Liver (tissue), 9 donors: ENCODE measurements around the gene RASAL2. TPM values are rescaled to one million over a fixed set of nuclear protein-coding genes. Genes with fewer than 3 reads are reported as not detected.

Experiments
- DNase-seq: peaks from one replicate; pipeline ENCODE4 v3.0.0-alpha.2; 2017; ENCODE audit warnings: low spot score
- H3K27ac ChIP-seq, 2 donors: one replicate each; pipeline ENCODE4 v1.7.0; 2013; ENCODE audit warnings: inconsistent platforms in 2 of 2, low read length in 2 of 2, control low read depth in 1 of 2, low read depth in 1 of 2, mild to moderate bottlenecking in 1 of 2
- H3K27me3 ChIP-seq, 4 donors: one replicate each; pipeline versions ENCODE4 v1.6.1 to v1.7.0; 2013; ENCODE audit warnings: low read length in 3 of 4, inconsistent platforms in 1 of 4, mild to moderate bottlenecking in 1 of 4, moderate library complexity in 1 of 4; ENCODE audit not compliant: control insufficient read depth in 4 of 4, insufficient read depth in 4 of 4
- H3K36me3 ChIP-seq, 4 donors: one replicate each; pipeline versions ENCODE4 v1.6.1 to v1.7.0; 2013; ENCODE audit warnings: low read length in 3 of 4, mild to moderate bottlenecking in 3 of 4, low read depth in 1 of 4, moderate library complexity in 1 of 4; ENCODE audit not compliant: control insufficient read depth in 4 of 4, insufficient read depth in 3 of 4
- H3K4me1 ChIP-seq, 4 donors: one replicate each; pipeline versions ENCODE4 v1.6.1 to v1.7.0; 2013; ENCODE audit warnings: low read length in 3 of 4, mild to moderate bottlenecking in 3 of 4, moderate library complexity in 1 of 4; ENCODE audit not compliant: control insufficient read depth in 4 of 4, insufficient read depth in 4 of 4
- H3K4me3 ChIP-seq, 3 donors: one replicate each; pipeline versions ENCODE4 v1.6.1 to v1.7.0; 2013; ENCODE audit warnings: low read length in 3 of 3, control low read depth in 1 of 3, low read depth in 1 of 3, mild to moderate bottlenecking in 1 of 3
- H3K9ac ChIP-seq, 2 donors: one replicate each; pipeline ENCODE4 v1.7.0; 2013; ENCODE audit warnings: low read length in 2 of 2, mild to moderate bottlenecking in 2 of 2, moderate library complexity in 2 of 2, control low read depth in 1 of 2, low read depth in 1 of 2
- H3K9me3 ChIP-seq, 4 donors: one replicate each; pipeline versions ENCODE4 v1.6.1 to v1.7.0; 2013; ENCODE audit warnings: low read length in 3 of 4; ENCODE audit not compliant: control insufficient read depth in 4 of 4
- CTCF ChIP-seq: fragments of 150-350 bp; IDR thresholded peaks from 2 replicates; pipeline ENCODE4 v1.5.1; 2017; ENCODE audit warnings: improper control_type of control experiment, low read depth, low read length; ENCODE audit not compliant: missing input control
- EGR1 ChIP-seq, 2 donors: IDR thresholded peaks; 2 replicates each; pipeline ENCODE4 v1.6.1; 2016 to 2018; ENCODE audit warnings: antibody characterized with exemption in 2 of 2, low read depth in 2 of 2
- FOXA1 ChIP-seq: IDR thresholded peaks from 2 replicates; pipeline ENCODE4 v1.6.1; 2016; ENCODE audit warnings: antibody characterized with exemption
- FOXA2 ChIP-seq: IDR thresholded peaks from 2 replicates; pipeline ENCODE4 v1.6.1; 2016; ENCODE audit warnings: antibody characterized with exemption
- GABPA ChIP-seq, 2 donors: IDR thresholded peaks in 1 of 2; conservative IDR thresholded peaks in 1 of 2; 2 replicates each; pipeline ENCODE4 v1.6.1; 2016; ENCODE audit warnings: antibody characterized with exemption in 2 of 2, mild to moderate bottlenecking in 1 of 2, moderate library complexity in 1 of 2
- HNF4A ChIP-seq, 2 donors: conservative IDR thresholded peaks; 2 replicates each; pipeline ENCODE4 v1.6.1; 2016; ENCODE audit warnings: antibody characterized with exemption in 2 of 2, mild to moderate bottlenecking in 2 of 2
- HNF4G ChIP-seq: IDR thresholded peaks from 2 replicates; pipeline ENCODE4 v1.6.1; 2016; ENCODE audit warnings: antibody characterized with exemption
- JUND ChIP-seq, 2 donors: IDR thresholded peaks; 2 replicates each; pipeline ENCODE4 v1.6.1; 2016; ENCODE audit warnings: antibody characterized with exemption in 2 of 2
- MAX ChIP-seq: IDR thresholded peaks from 2 replicates; pipeline ENCODE4 v1.6.1; 2016; ENCODE audit warnings: antibody characterized with exemption
- NR2F2 ChIP-seq: IDR thresholded peaks from 2 replicates; pipeline ENCODE4 v1.6.1; 2016; ENCODE audit warnings: antibody characterized with exemption
- RAD21 ChIP-seq, 2 donors: IDR thresholded peaks; 2 replicates each; pipeline ENCODE4 v1.6.1; 2016; ENCODE audit warnings: antibody characterized with exemption in 2 of 2, mild to moderate bottlenecking in 2 of 2
- RXRA ChIP-seq, 2 donors: IDR thresholded peaks; 2 replicates each; pipeline ENCODE4 v1.6.1; 2017 to 2018; ENCODE audit warnings: antibody characterized with exemption in 2 of 2, mild to moderate bottlenecking in 1 of 2
- SP1 ChIP-seq: IDR thresholded peaks from 2 replicates; pipeline ENCODE4 v1.6.1; 2018; ENCODE audit warnings: antibody characterized with exemption, mild to moderate bottlenecking
- TAF1 ChIP-seq: conservative IDR thresholded peaks from 2 replicates; pipeline ENCODE4 v1.6.1; 2016; ENCODE audit warnings: antibody characterized with exemption, mild to moderate bottlenecking
- YY1 ChIP-seq: IDR thresholded peaks from 2 replicates; pipeline ENCODE4 v1.6.1; 2016; ENCODE audit warnings: antibody characterized with exemption, mild to moderate bottlenecking
- WGBS: extraction: QIAGEN DNeasy Blood & Tissue Kit; methylation state at CpG from one replicate; pipeline ENCODE4 v1.1.7; 2013; 5-methylcytosine and 5-hydroxymethylcytosine counted together
- polyA plus RNA-seq, 2 donors: library from polyadenylated mRNA; stranded (reverse) in 1 of 2; unstranded in 1 of 2; fragments of 200-250 nt in 1 of 2; fragments of >200 nt in 1 of 2; fragmentation: Nextera tagmentation in 1 of 2; extraction: Ambion mirVana in 1 of 2; gene quantifications; one replicate each; pipeline versions ENCODE4 v1.2.1 to v1.2.3, GENCODE V29; 2013 to 2015
- total RNA-seq, 2 donors: library from RNA; depleted of rRNA; stranded (reverse); fragments of >200 nt; gene quantifications; one replicate each; pipeline ENCODE4 v1.2.3, GENCODE V29; 2014
- TF ChIP-seq, protein P1 (sequence below): IDR thresholded peaks from 2 replicates; pipeline ENCODE4 v1.6.1; 2016; ENCODE audit warnings: antibody characterized with exemption
- donor health status: healthy.
- donor health status: healthy.
- donor health status: healthy.
- donor health status: healthy.
- donor health status: healthy.

RASAL2 gene
- total and polyA plus RNA-seq, 4 donors: 1.8 to 8.1 (median 4.1) TPM

GRCh38 chr1:178143730-178144690 lies 50.1 kb downstream of the RASAL2 start:
- Histone ChIP-seq H3K27ac (no peak overlapping the region), H3K27me3 (no peaks in the 10 kb centered on the region)
- WGBS: 73% methylated on average over 2 of the region's 2 CpGs

DNA sequence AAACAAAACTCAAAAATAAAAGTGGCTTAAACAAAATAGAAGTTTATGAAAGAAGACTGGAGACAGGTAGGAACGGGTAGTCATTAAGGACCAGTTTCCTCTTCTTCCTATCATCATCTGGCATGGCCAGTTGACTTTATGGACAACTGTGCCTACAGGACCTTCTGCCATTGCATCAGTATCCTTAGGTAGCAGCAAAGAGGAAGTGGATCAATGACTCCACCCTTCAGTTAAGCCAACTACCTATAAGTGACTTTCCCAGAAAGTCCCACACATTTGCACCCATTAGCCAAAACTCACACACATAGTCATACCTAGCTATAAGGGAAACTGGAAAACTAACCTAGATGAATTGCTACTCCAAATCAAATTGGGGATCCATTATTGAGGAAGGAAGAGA lies 51.7 kb downstream of the RASAL2 start:
- no peak for DNase-seq
- WGBS: 90% methylated on average over 1 of the region's 1 CpG
- no peak overlapping the region for H3K4me3 ChIP-seq
- H3K27ac ChIP-seq: no peak overlapping the region
- H3K9ac ChIP-seq: no peak overlapping the region
- TF ChIP-seq EGR1 (IDR thresholded peaks at IDR 0.05; ENCODE audit: low read depth in 2 of 2): no peak
- TF ChIP-seq GABPA (IDR thresholded peaks at IDR 0.05 in 1 of 2, conservative IDR thresholded peaks at IDR 0.05 in 1 of 2): no peak
- no peak for TF ChIP-seq SP1
- TF ChIP-seq FOXA2: no peak
- no peak for TF ChIP-seq FOXA1
- no peak for TF ChIP-seq RXRA (IDR thresholded peaks at IDR 0.05)
- no peak for TF ChIP-seq HNF4G
- no peak for TF ChIP-seq JUND (IDR thresholded peaks at IDR 0.05)
- TF ChIP-seq, protein P1, sequence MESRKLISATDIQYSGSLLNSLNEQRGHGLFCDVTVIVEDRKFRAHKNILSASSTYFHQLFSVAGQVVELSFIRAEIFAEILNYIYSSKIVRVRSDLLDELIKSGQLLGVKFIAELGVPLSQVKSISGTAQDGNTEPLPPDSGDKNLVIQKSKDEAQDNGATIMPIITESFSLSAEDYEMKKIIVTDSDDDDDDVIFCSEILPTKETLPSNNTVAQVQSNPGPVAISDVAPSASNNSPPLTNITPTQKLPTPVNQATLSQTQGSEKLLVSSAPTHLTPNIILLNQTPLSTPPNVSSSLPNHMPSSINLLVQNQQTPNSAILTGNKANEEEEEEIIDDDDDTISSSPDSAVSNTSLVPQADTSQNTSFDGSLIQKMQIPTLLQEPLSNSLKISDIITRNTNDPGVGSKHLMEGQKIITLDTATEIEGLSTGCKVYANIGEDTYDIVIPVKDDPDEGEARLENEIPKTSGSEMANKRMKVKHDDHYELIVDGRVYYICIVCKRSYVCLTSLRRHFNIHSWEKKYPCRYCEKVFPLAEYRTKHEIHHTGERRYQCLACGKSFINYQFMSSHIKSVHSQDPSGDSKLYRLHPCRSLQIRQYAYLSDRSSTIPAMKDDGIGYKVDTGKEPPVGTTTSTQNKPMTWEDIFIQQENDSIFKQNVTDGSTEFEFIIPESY: no peak
- TF ChIP-seq TAF1: no peak
- TF ChIP-seq YY1: no peak
- TF ChIP-seq RAD21 (IDR thresholded peaks at IDR 0.05): no peak
- no peak for TF ChIP-seq MAX
- TF ChIP-seq HNF4A (conservative IDR thresholded peaks at IDR 0.05): no peak
- TF ChIP-seq NR2F2: no peak
- no peaks in the 10 kb centered on the region for H3K9me3 ChIP-seq
- no peaks in the 10 kb centered on the region for H3K36me3 ChIP-seq
- peaks cover 0 to 5% (median 0%) of the 10 kb centered on the region in 4 donors for H3K4me1 ChIP-seq
- H3K27me3 ChIP-seq: no peaks in the 10 kb centered on the region

More at GRCh38 chr1:178143730-178144690, 50.1 kb downstream of the RASAL2 start:
- Histone ChIP-seq H3K9me3 (no peaks in the 10 kb centered on the region), H3K36me3 (no peaks in the 10 kb centered on the region), H3K9ac (no peak overlapping the region), H3K4me1 (peaks cover 0 to 5% (median 0%) of the 10 kb centered on the region in 4 donors), H3K4me3 (no peak overlapping the region)
- DNase-seq: no peak
- TF ChIP-seq RAD21 (IDR thresholded peaks at IDR 0.05) (no peak), NR2F2 (no peak), HNF4G (no peak), MAX (no peak), FOXA2 (no peak), HNF4A (conservative IDR thresholded peaks at IDR 0.05) (no peak), CTCF (no peak), SP1 (no peak), EGR1 (IDR thresholded peaks at IDR 0.05; ENCODE audit: low read depth in 2 of 2) (no peak)
